ENCODE measurements around the gene FMNL2.

DNA sequence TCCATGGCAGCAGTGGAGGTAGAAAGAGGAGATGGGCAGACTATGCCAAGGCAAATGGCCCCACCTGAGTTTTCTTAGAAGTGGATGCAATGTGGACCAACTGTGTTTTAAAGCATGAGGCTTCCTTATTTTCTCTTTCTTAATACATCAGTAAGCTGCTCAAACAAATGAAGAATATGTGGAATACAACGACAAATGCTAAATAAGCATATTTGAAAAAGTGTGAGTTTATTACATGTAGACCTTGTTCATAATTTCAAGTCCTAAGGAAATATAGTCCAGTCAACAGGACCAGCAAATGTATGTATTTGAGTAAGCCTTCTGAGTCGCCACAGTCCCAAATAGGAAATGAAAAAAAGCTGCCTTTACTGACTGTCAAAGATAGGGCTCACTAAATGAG, 204.4 kb downstream of the FMNL2 start:
- no peak for TF ChIP-seq POLR2A (IDR thresholded peaks at IDR 0.05; ENCODE audit: low read depth, low read length)
- TF ChIP-seq, protein P1, sequence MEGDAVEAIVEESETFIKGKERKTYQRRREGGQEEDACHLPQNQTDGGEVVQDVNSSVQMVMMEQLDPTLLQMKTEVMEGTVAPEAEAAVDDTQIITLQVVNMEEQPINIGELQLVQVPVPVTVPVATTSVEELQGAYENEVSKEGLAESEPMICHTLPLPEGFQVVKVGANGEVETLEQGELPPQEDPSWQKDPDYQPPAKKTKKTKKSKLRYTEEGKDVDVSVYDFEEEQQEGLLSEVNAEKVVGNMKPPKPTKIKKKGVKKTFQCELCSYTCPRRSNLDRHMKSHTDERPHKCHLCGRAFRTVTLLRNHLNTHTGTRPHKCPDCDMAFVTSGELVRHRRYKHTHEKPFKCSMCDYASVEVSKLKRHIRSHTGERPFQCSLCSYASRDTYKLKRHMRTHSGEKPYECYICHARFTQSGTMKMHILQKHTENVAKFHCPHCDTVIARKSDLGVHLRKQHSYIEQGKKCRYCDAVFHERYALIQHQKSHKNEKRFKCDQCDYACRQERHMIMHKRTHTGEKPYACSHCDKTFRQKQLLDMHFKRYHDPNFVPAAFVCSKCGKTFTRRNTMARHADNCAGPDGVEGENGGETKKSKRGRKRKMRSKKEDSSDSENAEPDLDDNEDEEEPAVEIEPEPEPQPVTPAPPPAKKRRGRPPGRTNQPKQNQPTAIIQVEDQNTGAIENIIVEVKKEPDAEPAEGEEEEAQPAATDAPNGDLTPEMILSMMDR (conservative IDR thresholded peaks at IDR 0.05; ENCODE audit: low read depth, low read length), result no peak
- TF ChIP-seq RAD21 (IDR thresholded peaks at IDR 0.05; ENCODE audit: low read length), result no peak
- TF ChIP-seq BHLHE40 (IDR thresholded peaks at IDR 0.05; ENCODE audit: low read depth, low read length), result no peak
- no peak for TF ChIP-seq FOS (IDR thresholded peaks at IDR 0.05; ENCODE audit: low read depth, low read length)
- no peak for TF ChIP-seq CHD1 (IDR thresholded peaks at IDR 0.05; ENCODE audit: low read depth, low read length)
- TF ChIP-seq USF2 (IDR thresholded peaks at IDR 0.05; ENCODE audit: low read depth, low read length), result no peak
- TF ChIP-seq RCOR1 (IDR thresholded peaks at IDR 0.05; ENCODE audit: insufficient replicate concordance, low read length), result no peak
- no peak for TF ChIP-seq CEBPB (IDR thresholded peaks at IDR 0.05; ENCODE audit: low read depth, low read length)
- no peak for TF ChIP-seq SMC3 (IDR thresholded peaks at IDR 0.05; ENCODE audit: low read depth, low read length)

All from IMR-90 (cell line).